OCI-LY1 (cell line): ENCODE results near the gene ALPK3.

Source experiments
- H2AFZ ChIP-seq: fragments of 200-600 bp; sonication (generic), shearing (Covaris generic); 2 replicates; pipeline ENCODE4 v1.6.0; 2014; ENCODE audit warnings: antibody characterized with exemption, mild to moderate bottlenecking, low read length
- H3F3A ChIP-seq: fragments of 200-600 bp; sonication (generic), shearing (Covaris generic); 2 replicates; pipeline ENCODE4 v1.6.0; 2014; ENCODE audit warnings: mild to moderate bottlenecking, antibody characterized with exemption, low read length, moderate library complexity; ENCODE audit not compliant: insufficient read depth
- H3K27ac ChIP-seq: fragments of 200-600 bp; sonication (generic); 2 replicates; pipeline ENCODE4 v1.5.1; 2014; ENCODE audit warnings: low read length, mixed run types, mild to moderate bottlenecking, low read depth; ENCODE audit not compliant: poor library complexity, severe bottlenecking
- H3K27me3 ChIP-seq: fragments of 200-600 bp; sonication (generic); 2 replicates; pipeline ENCODE4 v1.6.0; 2014; ENCODE audit warnings: antibody characterized with exemption, mild to moderate bottlenecking, low read length, moderate library complexity; ENCODE audit not compliant: insufficient read depth
- H3K36me3 ChIP-seq: fragments of 200-600 bp; sonication (generic); 2 replicates; pipeline ENCODE4 v1.6.1; 2014; ENCODE audit warnings: mild to moderate bottlenecking, antibody characterized with exemption, low read length, moderate library complexity, mixed read lengths; ENCODE audit not compliant: insufficient read depth
- H3K4me1 ChIP-seq: fragments of 200-600 bp; sonication (generic); 2 replicates; pipeline ENCODE4 v1.5.1; 2014; ENCODE audit warnings: mild to moderate bottlenecking, low read length, moderate library complexity; ENCODE audit not compliant: insufficient read depth, severe bottlenecking
- H3K4me2 ChIP-seq: fragments of 200-600 bp; sonication (generic), shearing (Covaris generic); 2 replicates; pipeline ENCODE4 v1.6.1; 2014; ENCODE audit warnings: low read length
- H3K4me3 ChIP-seq: fragments of 200-600 bp; sonication (generic); 2 replicates; pipeline ENCODE4 v1.5.1; 2014; ENCODE audit warnings: low read length, low read depth, mild to moderate bottlenecking, mixed read lengths; ENCODE audit not compliant: poor library complexity, severe bottlenecking
- H3K79me2 ChIP-seq: fragments of 200-600 bp; shearing (Covaris generic); 2 replicates; pipeline ENCODE4 v1.6.1; 2016; ENCODE audit warnings: mixed run types, low read length, mixed read lengths; ENCODE audit not compliant: insufficient read depth
- H3K9ac ChIP-seq: fragments of 200-600 bp; sonication (generic), shearing (Covaris generic); 2 replicates; pipeline ENCODE4 v1.6.1; 2014; ENCODE audit warnings: mild to moderate bottlenecking, low read length, mixed read lengths
- H3K9me2 ChIP-seq: fragments of 200-600 bp; sonication (generic), shearing (Covaris generic); 2 replicates; pipeline ENCODE4 v1.6.1; 2014; ENCODE audit warnings: low read depth, mild to moderate bottlenecking, low read length, mixed read lengths
- H3K9me3 ChIP-seq: fragments of 200-600 bp; shearing (Covaris generic); 2 replicates; pipeline ENCODE4 v1.6.1; 2014; ENCODE audit warnings: low read length, mixed read lengths
- H4K20me1 ChIP-seq: fragments of 200-600 bp; sonication (generic), shearing (Covaris generic); 2 replicates; pipeline ENCODE4 v1.6.0; 2016; ENCODE audit warnings: mild to moderate bottlenecking, low read length; ENCODE audit not compliant: insufficient read depth
- EZH2 ChIP-seq: fragments of 200-600 bp; sonication (generic), shearing (Covaris generic); IDR thresholded peaks from 2 replicates; pipeline ENCODE4 v1.8.0; 2017; ENCODE audit warnings: borderline replicate concordance, mixed run types, mild to moderate bottlenecking, antibody characterized with exemption, low read length, moderate library complexity, mixed read lengths
- TF ChIP-seq, protein P1 (sequence below): fragments of 200-600 bp; sonication (generic), shearing (Covaris generic); IDR thresholded peaks from 2 replicates; pipeline ENCODE4 v1.5.1; 2017; ENCODE audit warnings: mild to moderate bottlenecking, antibody characterized with exemption, low read length, moderate library complexity, mixed read lengths

Gene ALPK3

DNA sequence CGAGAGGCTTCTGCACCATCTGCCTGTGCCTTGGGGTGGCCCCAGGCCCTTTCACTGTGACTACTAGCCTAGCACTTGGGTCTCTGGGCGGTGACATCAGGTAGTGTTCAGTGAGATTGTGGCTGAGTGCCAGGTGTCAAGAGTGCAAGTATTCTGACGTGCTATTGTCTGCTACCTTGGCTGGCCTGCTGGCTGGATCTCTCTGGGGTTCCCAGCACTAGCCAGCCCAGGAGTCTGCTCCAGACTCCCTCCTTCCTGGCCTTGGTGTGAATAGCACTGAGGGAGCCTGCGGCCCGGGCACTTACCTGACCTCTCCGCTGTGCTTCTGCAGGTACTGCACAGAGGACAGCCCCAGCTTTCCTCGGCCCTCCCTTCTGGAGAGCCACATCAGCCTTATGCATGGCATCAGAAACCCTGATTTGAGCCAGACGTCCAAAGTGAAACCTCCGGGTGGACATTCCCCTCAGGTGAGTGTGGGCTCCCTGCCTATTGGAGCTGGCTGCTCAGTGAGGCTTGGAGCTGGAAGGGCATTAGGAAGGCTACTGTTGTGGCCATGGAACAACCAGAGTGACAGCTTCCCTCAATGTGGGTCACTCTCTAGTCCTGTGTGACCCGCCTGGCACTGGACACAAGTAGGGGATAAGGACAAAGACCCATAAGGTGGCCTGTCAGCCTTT lies 17.5 kb upstream of the ALPK3 start:
- Histone ChIP-seq H3K36me3 (peaks cover 72% of the 10 kb centered on the region), H3K4me3 (no peak overlapping the region), H3K9me2 (no peaks in the 10 kb centered on the region)

DNA sequence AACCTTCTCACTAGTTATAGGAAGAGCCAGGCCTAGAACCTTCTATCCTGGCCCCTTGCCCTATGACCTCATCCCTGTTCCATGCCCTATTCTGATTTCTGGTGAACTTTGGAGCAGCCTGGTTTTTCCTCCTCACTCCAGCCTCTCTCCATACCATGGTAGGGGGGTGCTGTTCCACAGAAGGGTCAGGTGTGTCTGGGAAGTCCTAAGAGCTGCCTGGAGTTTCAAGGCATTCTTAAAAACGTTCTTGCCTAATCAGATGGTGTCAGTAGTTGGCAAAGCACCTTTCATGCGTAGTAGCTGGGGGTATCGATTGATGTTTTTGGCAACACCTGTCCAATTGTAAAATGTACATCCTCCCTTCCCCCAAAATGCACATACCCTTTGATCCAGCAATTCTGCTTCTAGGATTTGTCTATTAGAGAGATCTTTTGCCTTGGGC lies 16.8 kb upstream of the ALPK3 start:
- Histone ChIP-seq H3F3A (no peaks in the 10 kb centered on the region), H2AFZ (no peak overlapping the region), H4K20me1 (no peaks in the 10 kb centered on the region), H3K4me3 (no peak overlapping the region), H3K4me2 (no peak overlapping the region), H3K79me2 (no peaks in the 10 kb centered on the region), H3K36me3 (peaks cover 75% of the 10 kb centered on the region), H3K27me3 (no peaks in the 10 kb centered on the region), H3K9me2 (no peaks in the 10 kb centered on the region), H3K27ac (no peak overlapping the region), H3K4me1 (no peaks in the 10 kb centered on the region), H3K9ac (no peak overlapping the region), H3K9me3 (no peaks in the 10 kb centered on the region)
- TF ChIP-seq, protein P1, sequence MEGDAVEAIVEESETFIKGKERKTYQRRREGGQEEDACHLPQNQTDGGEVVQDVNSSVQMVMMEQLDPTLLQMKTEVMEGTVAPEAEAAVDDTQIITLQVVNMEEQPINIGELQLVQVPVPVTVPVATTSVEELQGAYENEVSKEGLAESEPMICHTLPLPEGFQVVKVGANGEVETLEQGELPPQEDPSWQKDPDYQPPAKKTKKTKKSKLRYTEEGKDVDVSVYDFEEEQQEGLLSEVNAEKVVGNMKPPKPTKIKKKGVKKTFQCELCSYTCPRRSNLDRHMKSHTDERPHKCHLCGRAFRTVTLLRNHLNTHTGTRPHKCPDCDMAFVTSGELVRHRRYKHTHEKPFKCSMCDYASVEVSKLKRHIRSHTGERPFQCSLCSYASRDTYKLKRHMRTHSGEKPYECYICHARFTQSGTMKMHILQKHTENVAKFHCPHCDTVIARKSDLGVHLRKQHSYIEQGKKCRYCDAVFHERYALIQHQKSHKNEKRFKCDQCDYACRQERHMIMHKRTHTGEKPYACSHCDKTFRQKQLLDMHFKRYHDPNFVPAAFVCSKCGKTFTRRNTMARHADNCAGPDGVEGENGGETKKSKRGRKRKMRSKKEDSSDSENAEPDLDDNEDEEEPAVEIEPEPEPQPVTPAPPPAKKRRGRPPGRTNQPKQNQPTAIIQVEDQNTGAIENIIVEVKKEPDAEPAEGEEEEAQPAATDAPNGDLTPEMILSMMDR, result no peak
- no peak for TF ChIP-seq EZH2

More for the DNA sequence above, 17.5 kb upstream of the ALPK3 start:
- no peak for TF ChIP-seq EZH2
- TF ChIP-seq, protein P1, result no peak
- Histone ChIP-seq H3K4me1 (no peaks in the 10 kb centered on the region), H3K79me2 (no peaks in the 10 kb centered on the region), H3F3A (no peaks in the 10 kb centered on the region), H2AFZ (no peak overlapping the region), H3K9ac (no peak overlapping the region), H4K20me1 (no peaks in the 10 kb centered on the region), H3K27ac (no peak overlapping the region), H3K9me3 (no peaks in the 10 kb centered on the region), H3K4me2 (no peak overlapping the region), H3K27me3 (no peaks in the 10 kb centered on the region)

DNA sequence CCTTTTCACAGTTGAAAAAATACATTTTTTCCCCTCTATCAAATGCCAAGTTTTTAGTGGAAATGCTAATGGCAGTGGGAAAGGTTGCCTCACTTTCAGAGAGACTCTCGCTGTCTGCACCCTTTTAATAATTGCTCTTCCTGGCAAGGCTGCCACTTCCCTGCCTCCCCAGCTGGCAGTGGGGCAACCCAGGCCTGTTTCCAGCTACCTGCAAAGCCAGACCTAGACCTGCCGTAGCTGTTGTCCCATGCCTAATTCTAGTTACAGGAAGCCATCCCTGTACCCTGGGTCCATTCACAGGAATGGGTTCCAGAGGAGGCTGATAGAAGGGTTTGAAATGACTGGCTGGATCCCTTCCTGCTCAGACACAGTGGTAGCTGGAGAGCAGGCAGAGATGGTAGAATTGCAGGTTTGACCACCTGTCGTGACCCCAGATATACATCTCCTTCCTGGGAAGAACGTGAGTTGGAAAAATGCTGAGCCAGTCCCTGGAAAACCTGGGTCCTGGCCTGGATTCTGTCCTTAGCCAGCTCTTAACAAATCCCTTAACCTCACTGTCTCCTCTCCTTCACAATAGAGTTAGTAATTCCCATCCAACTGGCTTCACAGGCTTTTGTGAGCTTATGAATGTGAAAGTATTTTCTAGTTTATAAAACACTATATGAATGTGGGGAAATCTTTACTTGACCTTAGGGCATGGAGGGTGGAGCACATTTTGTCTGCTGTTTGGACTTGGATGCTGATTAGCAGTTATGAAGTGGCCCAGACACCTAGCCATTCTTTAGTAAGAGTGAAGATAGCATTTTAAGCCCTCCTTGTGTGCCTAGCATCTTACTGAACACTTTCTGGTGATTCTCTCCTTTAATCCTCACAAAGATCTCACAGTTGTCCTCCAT lies 12.9 kb upstream of the ALPK3 start:
- Histone ChIP-seq H3K27me3 (no peaks in the 10 kb centered on the region), H3K79me2 (no peaks in the 10 kb centered on the region), H3K27ac (no peak overlapping the region), H4K20me1 (no peaks in the 10 kb centered on the region), H3K36me3 (peaks cover 54% of the 10 kb centered on the region), H3K9me2 (no peaks in the 10 kb centered on the region), H3K4me1 (no peaks in the 10 kb centered on the region), H3K4me3 (no peak overlapping the region), H3K4me2 (no peak overlapping the region), H3F3A (no peaks in the 10 kb centered on the region), H3K9ac (no peak overlapping the region), H2AFZ (no peak overlapping the region), H3K9me3 (no peaks in the 10 kb centered on the region)
- no peak for TF ChIP-seq EZH2
- TF ChIP-seq, protein P1, result no peak
